ENCODE results near the gene APCDD1L.

DNA sequence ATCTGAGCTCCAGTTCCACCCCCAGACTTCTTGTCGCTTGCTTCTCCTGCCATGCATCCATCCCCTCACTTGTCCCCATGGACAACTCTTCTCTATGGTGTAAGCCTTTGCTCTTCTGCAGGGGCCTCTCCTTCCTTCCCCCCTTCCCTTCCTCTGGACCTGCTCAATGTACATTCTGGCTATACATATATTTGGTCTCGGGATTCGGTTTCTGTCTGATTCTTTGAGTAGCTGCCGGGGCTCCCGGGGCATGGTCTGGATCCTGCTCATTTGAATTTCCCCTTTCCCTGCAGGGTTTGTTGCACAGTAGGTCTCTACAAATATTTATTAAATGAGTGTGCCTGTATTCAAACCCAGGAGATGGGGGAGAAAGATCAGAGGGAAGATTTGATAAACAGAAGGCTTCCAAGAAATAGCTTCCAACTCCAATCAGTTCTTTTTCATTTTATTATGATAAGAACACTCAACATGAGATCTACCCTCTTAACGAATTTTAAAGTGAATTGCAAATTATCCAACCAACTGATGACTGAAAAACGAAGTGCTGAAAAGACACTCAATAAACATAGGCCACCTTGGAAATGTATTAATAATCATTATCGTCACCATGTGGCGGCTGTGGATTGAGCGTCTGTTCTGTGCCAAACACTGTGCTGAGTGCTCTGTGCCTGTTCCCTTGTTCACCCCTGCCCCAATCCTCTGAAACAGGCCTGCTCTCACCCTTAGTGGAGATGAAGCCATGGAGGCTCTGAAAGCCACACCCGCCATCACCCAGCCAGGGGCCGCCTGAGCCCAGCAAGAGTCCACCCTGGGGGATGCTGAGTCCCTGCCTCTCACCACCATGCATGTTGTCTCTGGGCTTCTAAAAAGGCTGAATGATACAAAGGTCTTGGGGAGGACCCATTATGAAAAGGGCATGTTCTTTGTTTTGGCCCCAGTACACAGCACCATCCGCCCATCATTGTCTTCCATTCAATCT is 34.3 kb upstream of the APCDD1L start:
- TF ChIP-seq GATA2 (IDR thresholded peaks at IDR 0.05; ENCODE audit: low read depth, low read length) (no peak; the same call in 1 of the 2 replicates), GATA3 (IDR thresholded peaks at IDR 0.05; ENCODE audit: low read depth, low read length) (no peak)
